Dermis lymphatic vessel endothelial cell (primary cell): Measurements from ENCODE around the gene PRDM1. TPM values are rescaled to one million over a fixed set of nuclear protein-coding genes. Genes with fewer than 3 reads are reported as not detected.

Experiments
- total RNA-seq: library from RNA; depleted of rRNA; stranded (reverse); fragments of >200 nt; gene quantifications from 2 replicates; pipeline ENCODE4 v1.2.1, GENCODE V29; 2014

The PRDM1 gene
- 1.0 and 1.4 TPM in 2 replicates for total RNA-seq

DNA sequence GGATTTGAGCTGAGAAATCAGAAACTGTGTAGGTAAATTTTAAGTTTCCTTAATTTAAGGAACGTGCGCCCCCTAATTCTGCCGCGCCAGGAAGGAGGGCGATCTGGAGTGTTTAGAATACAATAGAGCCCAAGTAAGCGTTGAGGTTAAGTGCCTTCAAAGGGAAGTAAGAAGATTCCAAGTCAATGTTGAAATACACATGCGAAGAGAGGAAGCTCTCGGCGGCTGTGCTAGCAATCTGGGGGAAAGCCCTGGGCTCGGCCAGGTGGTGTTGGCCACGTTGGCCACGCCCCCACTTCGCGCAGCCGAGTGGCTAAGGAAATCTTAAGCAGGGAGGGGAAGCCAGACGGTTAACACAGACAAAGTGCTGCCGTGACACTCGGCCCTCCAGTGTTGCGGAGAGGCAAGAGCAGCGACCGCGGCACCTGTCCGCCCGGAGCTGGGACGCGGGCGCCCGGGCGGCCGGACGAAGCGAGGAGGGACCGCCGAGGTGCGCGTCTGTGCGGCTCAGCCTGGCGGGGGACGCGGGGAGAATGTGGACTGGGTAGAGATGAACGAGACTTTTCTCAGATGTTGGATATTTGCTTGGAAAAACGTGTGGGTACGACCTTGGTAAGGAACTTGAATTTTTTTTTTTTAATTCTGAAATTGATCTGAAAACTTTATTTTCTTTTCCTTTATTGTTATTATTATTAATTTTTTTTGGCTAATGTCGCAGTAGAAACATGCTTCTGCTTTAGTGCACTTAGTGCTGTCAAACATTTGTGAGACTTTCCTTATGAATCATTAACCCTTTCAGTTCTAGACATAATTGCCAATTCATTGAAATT lies at the start of gene PRDM1:
TSS of gene PRDM1 (plus strand) at position 353 of the 830 bp plus-strand sequence. CDS start at position 571, 218 bp downstream.

Other genes starting within 250 kb of the PRDM1 start
- gene ATG5, start 239.4 kb downstream of the PRDM1 start, total RNA-seq: 58.8 and 63.3 TPM in 2 replicates